ENCODE data around the gene FASTK.

FASTK gene, protein sequence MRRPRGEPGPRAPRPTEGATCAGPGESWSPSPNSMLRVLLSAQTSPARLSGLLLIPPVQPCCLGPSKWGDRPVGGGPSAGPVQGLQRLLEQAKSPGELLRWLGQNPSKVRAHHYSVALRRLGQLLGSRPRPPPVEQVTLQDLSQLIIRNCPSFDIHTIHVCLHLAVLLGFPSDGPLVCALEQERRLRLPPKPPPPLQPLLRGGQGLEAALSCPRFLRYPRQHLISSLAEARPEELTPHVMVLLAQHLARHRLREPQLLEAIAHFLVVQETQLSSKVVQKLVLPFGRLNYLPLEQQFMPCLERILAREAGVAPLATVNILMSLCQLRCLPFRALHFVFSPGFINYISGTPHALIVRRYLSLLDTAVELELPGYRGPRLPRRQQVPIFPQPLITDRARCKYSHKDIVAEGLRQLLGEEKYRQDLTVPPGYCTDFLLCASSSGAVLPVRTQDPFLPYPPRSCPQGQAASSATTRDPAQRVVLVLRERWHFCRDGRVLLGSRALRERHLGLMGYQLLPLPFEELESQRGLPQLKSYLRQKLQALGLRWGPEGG

DNA sequence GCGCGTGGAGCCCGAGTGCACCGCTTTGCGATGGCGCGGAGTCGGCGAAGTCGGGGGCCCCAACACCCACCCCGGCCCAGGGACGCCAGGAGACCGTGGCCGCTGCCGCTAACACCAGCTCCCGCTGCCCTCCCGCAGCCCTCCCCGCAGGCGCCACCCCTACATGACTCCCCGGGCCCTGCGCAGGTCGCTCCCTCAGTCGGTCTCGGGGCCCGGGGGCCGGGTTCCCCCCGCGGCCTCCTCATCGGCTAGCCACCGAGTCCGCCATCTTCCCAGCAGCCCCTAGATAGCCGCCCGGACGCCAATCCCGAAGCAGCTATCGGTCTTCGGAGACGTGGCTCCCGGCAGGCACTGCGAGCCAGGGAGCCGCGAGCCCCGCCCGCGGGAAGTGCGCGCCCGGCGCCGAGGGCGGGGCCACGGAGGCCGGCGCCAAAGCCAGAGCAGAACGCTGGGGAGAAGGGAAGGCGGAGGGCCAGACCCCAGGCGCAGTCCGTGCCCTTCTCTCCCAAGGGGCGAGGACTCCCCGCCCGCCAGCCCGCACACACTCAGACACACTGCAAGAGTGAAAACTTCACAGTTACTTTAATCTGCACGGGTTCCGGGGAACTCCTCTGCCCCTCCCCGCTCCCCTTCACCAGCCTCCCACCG is at the start of gene FASTK:
Gene FASTK, minus strand, starts transcription at position 288 of the 648 bp plus-strand sequence. Its CDS starts 43 bp downstream, at position 245.
- peak; percentile 46 for DNase-seq (ENCODE audit: low read depth)

DNA sequence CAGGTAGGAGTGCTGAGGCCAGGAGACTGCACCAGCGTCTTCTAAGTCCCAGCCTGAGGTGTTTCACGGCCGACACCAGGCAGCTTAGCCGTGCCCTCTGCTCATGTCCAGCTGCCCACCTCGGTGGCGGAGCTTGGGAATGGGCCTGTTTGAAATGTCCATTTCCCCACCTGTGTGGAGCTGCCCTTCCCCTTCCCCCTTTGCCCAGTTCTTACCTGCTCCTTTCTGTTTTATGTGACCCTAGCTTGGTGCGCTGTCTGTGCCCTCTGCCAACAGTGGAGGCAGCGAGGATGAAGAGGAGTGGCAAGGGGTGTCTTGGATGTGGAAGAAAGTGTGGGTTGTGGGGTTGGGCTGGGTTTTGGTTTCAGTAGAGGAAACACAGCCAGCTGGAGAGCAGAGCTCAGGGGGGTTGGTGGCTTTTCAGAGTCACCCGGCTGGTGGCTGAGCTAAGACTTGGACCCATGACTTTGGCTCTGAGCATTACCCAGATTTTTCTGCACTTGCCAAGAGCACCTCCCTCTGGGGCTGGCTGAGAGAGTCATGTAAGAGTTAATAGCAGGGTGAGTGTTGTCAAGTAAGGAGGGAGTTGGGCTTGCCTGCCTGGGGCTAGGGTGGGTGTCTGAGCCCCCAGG is 49.5 kb upstream of the FASTK start:
- no peak for DNase-seq (ENCODE audit: low read depth)
- no peak overlapping the region for H3K4me3 ChIP-seq (ENCODE audit: control insufficient read depth, low read depth, low read length)
- TF ChIP-seq, protein P1, sequence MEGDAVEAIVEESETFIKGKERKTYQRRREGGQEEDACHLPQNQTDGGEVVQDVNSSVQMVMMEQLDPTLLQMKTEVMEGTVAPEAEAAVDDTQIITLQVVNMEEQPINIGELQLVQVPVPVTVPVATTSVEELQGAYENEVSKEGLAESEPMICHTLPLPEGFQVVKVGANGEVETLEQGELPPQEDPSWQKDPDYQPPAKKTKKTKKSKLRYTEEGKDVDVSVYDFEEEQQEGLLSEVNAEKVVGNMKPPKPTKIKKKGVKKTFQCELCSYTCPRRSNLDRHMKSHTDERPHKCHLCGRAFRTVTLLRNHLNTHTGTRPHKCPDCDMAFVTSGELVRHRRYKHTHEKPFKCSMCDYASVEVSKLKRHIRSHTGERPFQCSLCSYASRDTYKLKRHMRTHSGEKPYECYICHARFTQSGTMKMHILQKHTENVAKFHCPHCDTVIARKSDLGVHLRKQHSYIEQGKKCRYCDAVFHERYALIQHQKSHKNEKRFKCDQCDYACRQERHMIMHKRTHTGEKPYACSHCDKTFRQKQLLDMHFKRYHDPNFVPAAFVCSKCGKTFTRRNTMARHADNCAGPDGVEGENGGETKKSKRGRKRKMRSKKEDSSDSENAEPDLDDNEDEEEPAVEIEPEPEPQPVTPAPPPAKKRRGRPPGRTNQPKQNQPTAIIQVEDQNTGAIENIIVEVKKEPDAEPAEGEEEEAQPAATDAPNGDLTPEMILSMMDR (IDR thresholded peaks at IDR 0.05; ENCODE audit: control insufficient read depth, insufficient read depth, low read depth, low read length, missing control alignments): no peak

More for the DNA sequence above, at the start of gene FASTK:
- peak within 1 kb of the TSS; percentile 96 for H3K4me3 ChIP-seq (ENCODE audit: control insufficient read depth, low read depth, low read length)
- TF ChIP-seq, protein P1 (IDR thresholded peaks at IDR 0.05; ENCODE audit: control insufficient read depth, insufficient read depth, low read depth, low read length, missing control alignments): no peak

DNA sequence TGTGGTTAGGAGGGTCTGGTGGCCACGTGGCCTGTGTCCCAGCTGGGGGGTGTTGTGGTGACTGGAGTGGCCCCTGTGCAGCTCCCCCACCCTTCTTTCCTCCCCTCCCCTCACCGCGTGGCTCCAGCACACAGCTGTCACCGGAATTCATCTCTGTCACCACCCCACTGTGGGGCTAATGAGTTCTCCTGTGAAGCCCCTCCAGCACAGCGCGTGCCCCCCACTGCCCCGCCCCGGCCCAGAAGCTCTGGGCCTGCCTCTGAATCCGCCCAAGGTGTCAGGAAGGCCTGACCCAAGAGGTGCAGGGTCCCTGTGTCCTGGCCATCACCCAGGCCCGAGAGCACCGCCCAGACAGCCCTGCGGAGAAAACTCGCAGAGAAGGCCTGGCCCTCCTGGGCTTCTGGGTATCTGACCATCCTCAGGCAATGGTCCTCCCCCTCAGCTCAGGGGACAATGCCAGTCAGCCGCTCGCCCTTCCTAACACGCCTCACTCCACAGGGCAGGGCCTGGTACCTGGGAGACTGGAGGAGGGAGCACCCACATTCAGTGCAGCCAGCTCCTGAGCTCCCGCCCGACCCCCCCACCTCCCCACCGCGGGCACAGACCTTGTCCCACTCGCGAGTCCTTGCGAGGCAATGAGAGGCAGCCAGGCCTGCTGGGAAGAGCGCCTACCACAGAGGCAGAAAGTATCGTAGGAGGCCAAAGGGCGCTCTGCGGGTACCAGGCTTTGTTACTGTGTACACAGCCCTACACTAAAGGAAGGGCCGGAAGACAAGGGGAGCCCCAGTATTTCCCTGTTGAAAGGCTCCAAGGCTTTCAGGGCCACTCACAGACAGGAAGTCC is 48.7 kb upstream of the FASTK start:
- TF ChIP-seq, protein P1 (IDR thresholded peaks at IDR 0.05; ENCODE audit: control insufficient read depth, insufficient read depth, low read depth, low read length, missing control alignments): no peak
- DNase-seq (ENCODE audit: low read depth): no peak
- no peak overlapping the region for H3K4me3 ChIP-seq (ENCODE audit: control insufficient read depth, low read depth, low read length)

DNA sequence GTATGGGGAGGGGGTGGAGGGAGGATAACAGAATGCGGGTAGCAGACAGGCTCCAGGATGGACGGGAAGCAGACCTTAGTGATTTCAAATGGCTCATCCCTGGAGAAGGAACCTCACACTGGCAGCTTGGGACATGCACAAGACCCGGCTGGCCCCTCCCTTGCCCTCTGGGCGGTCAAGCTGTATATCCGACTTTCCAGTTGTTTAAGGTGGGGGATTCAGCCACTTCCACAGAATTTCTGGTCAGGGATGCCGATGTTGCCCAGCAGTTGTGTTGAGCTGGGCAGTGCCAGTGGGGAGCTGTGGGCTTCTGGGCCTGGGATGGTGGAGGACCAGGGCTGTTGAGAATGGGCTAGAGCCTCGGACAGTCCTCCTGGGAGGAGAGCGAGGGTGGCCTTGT is 48.1 kb upstream of the FASTK start:
- TF ChIP-seq, protein P1 (IDR thresholded peaks at IDR 0.05; ENCODE audit: control insufficient read depth, insufficient read depth, low read depth, low read length, missing control alignments): no peak
- DNase-seq (ENCODE audit: low read depth): no peak
- no peak overlapping the region for H3K4me3 ChIP-seq (ENCODE audit: control insufficient read depth, low read depth, low read length)

DNA sequence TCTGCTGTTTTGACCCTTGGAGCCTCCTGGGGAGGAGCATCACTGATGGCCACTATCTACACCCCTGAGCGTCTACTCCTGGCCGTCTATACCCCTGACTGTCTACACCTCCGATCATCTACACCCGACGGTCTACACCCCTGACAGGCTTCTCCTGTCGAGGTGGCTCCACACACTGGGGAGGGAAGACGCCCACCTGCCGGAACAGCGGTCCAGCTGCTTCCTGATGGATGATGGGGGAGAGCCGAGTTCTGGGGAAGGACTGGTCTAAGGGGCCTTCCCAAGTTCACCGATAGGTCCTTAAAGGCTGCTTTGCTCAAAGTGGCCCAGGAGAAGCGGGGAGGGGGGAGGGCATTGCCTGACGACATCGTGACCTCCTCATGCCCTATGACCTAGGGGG is 47.5 kb upstream of the FASTK start:
- no peak overlapping the region for H3K4me3 ChIP-seq (ENCODE audit: control insufficient read depth, low read depth, low read length)
- no peak for DNase-seq (ENCODE audit: low read depth)
- TF ChIP-seq, protein P1 (IDR thresholded peaks at IDR 0.05; ENCODE audit: control insufficient read depth, insufficient read depth, low read depth, low read length, missing control alignments): no peak
